Panc1 (cell line): ENCODE data around the gene SEC63. TPM values are rescaled to one million over a fixed set of nuclear protein-coding genes. Genes with fewer than 3 reads are reported as not detected.
"Not testable (repeated sequence)": the region's sequence is repeated elsewhere in the genome, so short reads cannot be mapped to it uniquely, and the experiment has no call there.

ENCODE experiments used
- ATAC-seq: fragments of 200-7000 bp; cut with Tn5 transposase; 2 replicates; pipeline ENCODE4 v1.9.1; 2020; ENCODE audit warnings: mild to moderate bottlenecking, moderate library complexity
- BruUV-seq: library from RNA; stranded (reverse); fragments of 400-500 nt; replicated peaks from 2 replicates; lab custom pipeline; 2021; lab: Mats Ljungman, UMichigan
- CTCF ChIA-PET: fragments of 300-600 bp; sonication (Branson Sonifier 250); formaldehyde crosslinking; loops from one replicate; lab custom pipeline; 2022; ENCODE audit warnings: antibody characterized with exemption; lab: Charles Lee
- POLR2A ChIA-PET: fragments of 300-600 bp; sonication (Branson Sonifier 250); formaldehyde crosslinking; loops from one replicate; lab custom pipeline; 2022; ENCODE audit warnings: antibody characterized with exemption; lab: Charles Lee
- DNase-seq: peaks from one replicate; pipeline ENCODE4 v3.0.0-alpha.2; 2010; ENCODE audit warnings: low read depth, low spot score
- H3K27ac ChIP-seq: 2 replicates; pipeline ENCODE4 v1.5.1; 2011; ENCODE audit warnings: mild to moderate bottlenecking, low read length, inconsistent platforms
- H3K27me3 ChIP-seq: fragments of 200-500 bp; sonication (Bioruptor generic); 2 replicates; pipeline ENCODE4 v1.6.0; 2014; ENCODE audit warnings: low read length, inconsistent platforms; ENCODE audit not compliant: control insufficient read depth, insufficient read depth
- H3K36me3 ChIP-seq: fragments of 200-500 bp; sonication (Bioruptor generic); 2 replicates; pipeline ENCODE4 v1.5.1; 2014; ENCODE audit warnings: inconsistent platforms, mild to moderate bottlenecking, low read length, moderate library complexity; ENCODE audit not compliant: control insufficient read depth, insufficient read depth
- H3K4me1 ChIP-seq: 2 replicates; pipeline ENCODE4 v1.5.1; 2011; ENCODE audit warnings: inconsistent platforms, mild to moderate bottlenecking, low read length, moderate library complexity; ENCODE audit not compliant: control insufficient read depth, insufficient read depth
- H3K4me3 ChIP-seq, 2 experiments: 2 replicates each; pipeline ENCODE4 v1.5.1; 2011 to 2012; ENCODE audit warnings: low read depth in 2 of 2, low read length in 2 of 2, mild to moderate bottlenecking in 2 of 2, inconsistent platforms in 1 of 2, moderate library complexity in 1 of 2
- H3K9me3 ChIP-seq: fragments of 200-500 bp; sonication (Bioruptor generic); 2 replicates; pipeline ENCODE4 v1.5.1; 2014; ENCODE audit warnings: low read depth, mild to moderate bottlenecking, inconsistent platforms, low read length, moderate library complexity; ENCODE audit not compliant: control insufficient read depth, insufficient read depth
- POLR2AphosphoS5 ChIP-seq: IDR thresholded peaks from 2 replicates; pipeline ENCODE4 v1.6.1; 2012; ENCODE audit warnings: mild to moderate bottlenecking, low read depth, low read length, moderate library complexity
- SIN3A ChIP-seq: IDR thresholded peaks from 2 replicates; pipeline ENCODE4 v1.6.1; 2012; ENCODE audit warnings: low read depth, mild to moderate bottlenecking, low read length, moderate library complexity, borderline replicate concordance; ENCODE audit not compliant: insufficient read depth
- TCF7L2 ChIP-seq: IDR thresholded peaks from 2 replicates; pipeline ENCODE4 v1.6.1; 2011; ENCODE audit warnings: mild to moderate bottlenecking, low read depth, low read length, inconsistent platforms
- in situ Hi-C: cut with HindIII; loops from 2 replicates; pipeline ENCODE4 v1.10.0; 2016; ENCODE audit warnings: low sequenced_read_pairs, low pct_unique_long_range_greater_than_20kb
- intact Hi-C: fragments of 100-400 bp; cut with micrococcal nuclease; formaldehyde crosslinking; loops from one replicate; pipeline ENCODE4 v1.10.0; 2022; ENCODE audit not compliant: unreplicated experiment
- total RNA-seq: library from RNA; stranded (reverse); gene quantifications from one replicate; pipeline ENCODE4 v1.2.1, GENCODE V29; 2021; ENCODE audit not compliant: unreplicated experiment
- TF ChIP-seq, protein P1 (sequence below), 2 experiments: IDR thresholded peaks; 2 replicates each; pipeline ENCODE4 v1.6.1; 2011 to 2012; ENCODE audit warnings: low read depth in 2 of 2, control low read depth in 1 of 2, low read length in 1 of 2, mild to moderate bottlenecking in 1 of 2, moderate library complexity in 1 of 2; ENCODE audit not compliant: insufficient read depth in 1 of 2
- TF ChIP-seq, protein P2 (sequence below): fragments of 450-650 bp; IDR thresholded peaks from 2 replicates; pipeline ENCODE4 v1.5.1; 2017; ENCODE audit warnings: mild to moderate bottlenecking

Gene SEC63
- total RNA-seq, 1 experiment from 2014 or later, result 172 TPM

DNA sequence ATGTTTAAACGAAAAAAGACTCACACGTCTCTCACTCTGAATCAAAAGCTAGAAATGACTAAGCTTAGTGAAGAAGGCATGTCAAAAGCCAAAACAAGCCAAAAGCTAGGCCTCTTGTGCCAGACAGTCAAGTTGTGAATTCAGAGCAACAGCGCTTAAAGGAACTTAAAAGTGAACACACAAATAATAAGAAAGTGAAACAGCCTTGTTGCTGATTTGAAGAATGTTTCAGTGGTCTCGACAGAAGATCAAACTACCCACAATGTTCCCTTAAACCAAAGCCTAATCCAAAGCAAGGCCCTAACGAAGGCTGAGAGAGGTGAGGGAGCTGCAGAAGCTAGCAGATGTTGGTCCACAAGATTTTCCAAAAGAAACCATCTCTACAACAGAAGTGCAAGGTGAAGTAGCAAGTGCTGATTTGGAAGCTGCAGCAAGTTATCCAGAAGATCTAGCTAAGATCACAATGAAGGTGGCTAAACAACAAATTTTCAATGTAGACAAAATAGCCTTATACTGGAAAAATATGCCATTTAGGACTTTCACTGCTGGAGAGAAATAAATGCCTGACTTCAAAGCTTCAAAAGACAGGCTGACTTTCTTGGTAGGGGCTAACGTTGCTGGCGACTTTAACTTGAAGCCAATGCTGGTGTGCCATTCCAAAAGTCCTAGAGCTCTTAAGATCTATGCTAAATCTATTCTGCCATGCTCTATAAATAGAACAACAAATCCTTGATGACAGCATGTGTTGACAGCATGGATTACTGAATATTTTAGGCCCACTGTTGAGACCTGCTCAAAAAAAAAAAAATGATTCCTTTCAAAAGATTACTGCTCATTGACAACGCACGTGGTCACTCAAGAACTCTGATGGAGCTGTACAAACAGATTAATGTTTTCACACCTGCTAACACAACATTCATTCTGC lies 40.3 kb downstream of the SEC63 start:
- no peaks in the 10 kb centered on the region for H3K4me1 ChIP-seq
- ChIA-PET POLR2A (no interaction called here), CTCF (interaction anchor here (0.6 kb wide), 1 partner anchor 912 kb away, joined by 4 read pairs; no protein-coding TSS in a partner anchor)
- no peak overlapping the region for H3K27ac ChIP-seq
- peaks cover 10% of the 10 kb centered on the region for H3K36me3 ChIP-seq
- ATAC-seq (no peak), DNase-seq (no peak)
- H3K9me3 ChIP-seq, result peaks cover 12% of the 10 kb centered on the region; the same call in 1 of the 2 replicates
- no peaks in the 10 kb centered on the region for H3K27me3 ChIP-seq
- no peak overlapping the region for H3K4me3 ChIP-seq
- TF ChIP-seq, protein P1, sequence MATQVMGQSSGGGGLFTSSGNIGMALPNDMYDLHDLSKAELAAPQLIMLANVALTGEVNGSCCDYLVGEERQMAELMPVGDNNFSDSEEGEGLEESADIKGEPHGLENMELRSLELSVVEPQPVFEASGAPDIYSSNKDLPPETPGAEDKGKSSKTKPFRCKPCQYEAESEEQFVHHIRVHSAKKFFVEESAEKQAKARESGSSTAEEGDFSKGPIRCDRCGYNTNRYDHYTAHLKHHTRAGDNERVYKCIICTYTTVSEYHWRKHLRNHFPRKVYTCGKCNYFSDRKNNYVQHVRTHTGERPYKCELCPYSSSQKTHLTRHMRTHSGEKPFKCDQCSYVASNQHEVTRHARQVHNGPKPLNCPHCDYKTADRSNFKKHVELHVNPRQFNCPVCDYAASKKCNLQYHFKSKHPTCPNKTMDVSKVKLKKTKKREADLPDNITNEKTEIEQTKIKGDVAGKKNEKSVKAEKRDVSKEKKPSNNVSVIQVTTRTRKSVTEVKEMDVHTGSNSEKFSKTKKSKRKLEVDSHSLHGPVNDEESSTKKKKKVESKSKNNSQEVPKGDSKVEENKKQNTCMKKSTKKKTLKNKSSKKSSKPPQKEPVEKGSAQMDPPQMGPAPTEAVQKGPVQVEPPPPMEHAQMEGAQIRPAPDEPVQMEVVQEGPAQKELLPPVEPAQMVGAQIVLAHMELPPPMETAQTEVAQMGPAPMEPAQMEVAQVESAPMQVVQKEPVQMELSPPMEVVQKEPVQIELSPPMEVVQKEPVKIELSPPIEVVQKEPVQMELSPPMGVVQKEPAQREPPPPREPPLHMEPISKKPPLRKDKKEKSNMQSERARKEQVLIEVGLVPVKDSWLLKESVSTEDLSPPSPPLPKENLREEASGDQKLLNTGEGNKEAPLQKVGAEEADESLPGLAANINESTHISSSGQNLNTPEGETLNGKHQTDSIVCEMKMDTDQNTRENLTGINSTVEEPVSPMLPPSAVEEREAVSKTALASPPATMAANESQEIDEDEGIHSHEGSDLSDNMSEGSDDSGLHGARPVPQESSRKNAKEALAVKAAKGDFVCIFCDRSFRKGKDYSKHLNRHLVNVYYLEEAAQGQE (IDR thresholded peaks at IDR 0.05; ENCODE audit: insufficient read depth in 1 of 2, low read depth in 2 of 2, low read length in 1 of 2), result no peak
- no peak for TF ChIP-seq SIN3A
- TF ChIP-seq, protein P2, sequence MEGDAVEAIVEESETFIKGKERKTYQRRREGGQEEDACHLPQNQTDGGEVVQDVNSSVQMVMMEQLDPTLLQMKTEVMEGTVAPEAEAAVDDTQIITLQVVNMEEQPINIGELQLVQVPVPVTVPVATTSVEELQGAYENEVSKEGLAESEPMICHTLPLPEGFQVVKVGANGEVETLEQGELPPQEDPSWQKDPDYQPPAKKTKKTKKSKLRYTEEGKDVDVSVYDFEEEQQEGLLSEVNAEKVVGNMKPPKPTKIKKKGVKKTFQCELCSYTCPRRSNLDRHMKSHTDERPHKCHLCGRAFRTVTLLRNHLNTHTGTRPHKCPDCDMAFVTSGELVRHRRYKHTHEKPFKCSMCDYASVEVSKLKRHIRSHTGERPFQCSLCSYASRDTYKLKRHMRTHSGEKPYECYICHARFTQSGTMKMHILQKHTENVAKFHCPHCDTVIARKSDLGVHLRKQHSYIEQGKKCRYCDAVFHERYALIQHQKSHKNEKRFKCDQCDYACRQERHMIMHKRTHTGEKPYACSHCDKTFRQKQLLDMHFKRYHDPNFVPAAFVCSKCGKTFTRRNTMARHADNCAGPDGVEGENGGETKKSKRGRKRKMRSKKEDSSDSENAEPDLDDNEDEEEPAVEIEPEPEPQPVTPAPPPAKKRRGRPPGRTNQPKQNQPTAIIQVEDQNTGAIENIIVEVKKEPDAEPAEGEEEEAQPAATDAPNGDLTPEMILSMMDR, result no peak
- no peak for TF ChIP-seq TCF7L2
- TF ChIP-seq POLR2AphosphoS5, result no peak
- in situ Hi-C loops (no loop called here), intact Hi-C loops (no loop called here)
- BruUV-seq, result no TSS peak

DNA sequence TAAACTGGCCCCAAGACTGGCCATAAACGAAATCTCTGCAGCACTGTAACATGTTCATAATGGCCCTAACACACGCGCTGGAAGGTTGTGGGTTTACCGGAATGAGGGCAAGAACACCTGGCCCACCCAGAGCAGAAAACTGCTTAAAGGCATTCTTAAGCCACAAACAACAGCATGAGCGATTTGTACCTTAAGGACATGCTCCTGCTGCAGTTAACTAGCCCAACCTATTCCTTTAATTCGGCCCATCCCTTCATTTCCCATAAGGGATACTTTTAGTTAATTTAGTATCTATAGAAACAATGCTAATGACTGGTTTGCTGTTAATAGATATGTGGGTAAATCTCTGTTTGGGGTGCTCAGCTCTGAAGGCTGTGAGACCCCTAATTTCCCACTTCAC lies 41.0 kb downstream of the SEC63 start:
- intact Hi-C loops, H3K4me1 ChIP-seq, POLR2A ChIA-PET, BruUV-seq, in situ Hi-C loops, H3K27ac ChIP-seq, CTCF ChIA-PET, H3K4me3 ChIP-seq, H3K27me3 ChIP-seq, ATAC-seq, DNase-seq: not testable (repeated sequence)
- H3K9me3 ChIP-seq, result peaks cover 12% of the 10 kb centered on the region; the same call in 1 of the 2 replicates
- peaks cover 15% of the 10 kb centered on the region for H3K36me3 ChIP-seq

GRCh38 chr6:107911692-107912091 lies 46.3 kb downstream of the SEC63 start:
- CTCF ChIA-PET, result interaction anchor here (0.6 kb wide), 1 partner anchor 27 kb away, joined by 5 read pairs; no protein-coding TSS in a partner anchor
- no peaks in the 10 kb centered on the region for H3K27me3 ChIP-seq
- no peak overlapping the region for H3K27ac ChIP-seq
- no TSS peak for BruUV-seq
- no peak for ATAC-seq
- TF ChIP-seq, protein P2, result no peak
- TF ChIP-seq SIN3A, result no peak
- no peak for DNase-seq
- intact Hi-C loops (no loop called here), in situ Hi-C loops (no loop called here)
- POLR2A ChIA-PET, result no interaction called here
- H3K36me3 ChIP-seq, result peaks cover 33% of the 10 kb centered on the region
- H3K4me3 ChIP-seq, result no peak overlapping the region
- no peaks in the 10 kb centered on the region for H3K9me3 ChIP-seq
- H3K4me1 ChIP-seq, result no peaks in the 10 kb centered on the region
